HepG2 (cell line): ENCODE data around the gene IL1RAP. TPM values are rescaled to one million over a fixed set of nuclear protein-coding genes. Genes with fewer than 3 reads are reported as not detected.

Experiments
- ATAC-seq: fragments of 200-7000 bp; cut with Tn5 transposase; 3 replicates; pipeline ENCODE4 v1.9.1; 2020; ENCODE audit warnings: mild to moderate bottlenecking, moderate library complexity
- BruUV-seq: library from RNA; stranded (reverse); fragments of 400-500 nt; replicated peaks from 2 replicates; lab custom pipeline; 2021; lab: Mats Ljungman, UMichigan
- CTCF ChIA-PET: fragments of 300-600 bp; formaldehyde crosslinking; extraction: SDS; loops from one replicate; lab custom pipeline; 2021; ENCODE audit warnings: low total read pairs, inconsistent platforms, low intra/inter-chr PET ratio; lab: Yijun Ruan, JAX
- POLR2A ChIA-PET: fragments of 350-600 bp; sonication (Branson Sonifier 250); formaldehyde crosslinking; loops from one replicate; lab custom pipeline; 2020; ENCODE audit warnings: antibody characterized with exemption, inconsistent platforms; lab: Yijun Ruan, JAX
- DNase-seq: peaks from one replicate; pipeline ENCODE4 v3.0.0-alpha.2; 2015; ENCODE audit warnings: low spot score
- FAIRE-seq: peaks from 3 replicates; lab custom pipeline; 2011; peaks lifted over from hg19 to GRCh38; lab: Jason Lieb, UNC
- H2AFZ ChIP-seq: one replicate; pipeline ENCODE4 v1.6.1; 2011; ENCODE audit warnings: low read length, inconsistent platforms
- H3K27ac ChIP-seq: fragments of 300-600 bp; 3 replicates; pipeline ENCODE4 v1.8.0; 2011; ENCODE audit warnings: mixed run types, mild to moderate bottlenecking, mixed read lengths, low read length, inconsistent platforms; ENCODE audit not compliant: insufficient read depth; ENCODE audit errors: extremely low read length
- H3K27me3 ChIP-seq, 2 experiments: fragments of 200-600 bp in 1 of 2; 2 replicates in 1 of 2; 3 replicates in 1 of 2; pipeline versions ENCODE4 v1.6.0 to v1.8.0; 2011; ENCODE audit warnings: low read length in 2 of 2, mild to moderate bottlenecking in 2 of 2, moderate library complexity in 2 of 2, inconsistent platforms in 1 of 2; ENCODE audit not compliant: insufficient read depth in 2 of 2, control insufficient read depth in 1 of 2
- H3K36me3 ChIP-seq, 2 experiments: fragments of 200-600 bp in 1 of 2; replicated peaks in 1 of 2; 2 replicates in 1 of 2; 3 replicates in 1 of 2; pipeline versions ENCODE4 v1.5.1 to v1.8.0; 2011; ENCODE audit warnings: low read length in 2 of 2, inconsistent platforms in 1 of 2; ENCODE audit not compliant: insufficient read depth in 2 of 2, control insufficient read depth in 1 of 2
- H3K4me1 ChIP-seq: 2 replicates; pipeline ENCODE4 v1.5.1; 2012; ENCODE audit warnings: low read length, inconsistent platforms; ENCODE audit not compliant: insufficient read depth
- H3K4me2 ChIP-seq: 2 replicates; pipeline ENCODE4 v1.6.0; 2011; ENCODE audit warnings: low read depth, low read length, inconsistent platforms
- H3K4me3 ChIP-seq, 3 experiments: fragments of 200-600 bp in 1 of 3; sonication (generic), shearing (Covaris generic) in 1 of 3; replicated peaks in 1 of 3; 2 replicates each; pipeline ENCODE4 v1.5.1; 2011 to 2016; ENCODE audit warnings: low read length in 3 of 3, inconsistent platforms in 2 of 3, low read depth in 2 of 3, mild to moderate bottlenecking in 2 of 3, control low read depth in 1 of 3, mixed read lengths in 1 of 3; ENCODE audit not compliant: insufficient read depth in 1 of 3
- H3K79me2 ChIP-seq: one replicate; pipeline ENCODE4 v1.6.1; 2011; ENCODE audit warnings: low read length, inconsistent platforms; ENCODE audit not compliant: insufficient read depth
- H3K9ac ChIP-seq: 2 replicates; pipeline ENCODE4 v1.6.0; 2011; ENCODE audit warnings: mild to moderate bottlenecking, low read depth, low read length, inconsistent platforms; ENCODE audit not compliant: insufficient read depth
- H3K9me3 ChIP-seq: 2 replicates; pipeline ENCODE4 v1.5.1; 2012; ENCODE audit warnings: mild to moderate bottlenecking, low read length
- H4K20me1 ChIP-seq: 2 replicates; pipeline ENCODE4 v1.6.0; 2011; ENCODE audit warnings: inconsistent platforms, mild to moderate bottlenecking, low read length, moderate library complexity; ENCODE audit not compliant: insufficient read depth
- BHLHE40 ChIP-seq: IDR thresholded peaks from 2 replicates; pipeline ENCODE4 v1.6.1; 2011; ENCODE audit warnings: low read length, improper control_type of control experiment
- CBX2 ChIP-seq, 2 experiments: fragments of 200-600 bp in 1 of 2; sonication (generic); formaldehyde crosslinking in 1 of 2; IDR thresholded peaks; 2 replicates each; pipeline versions ENCODE4 v1.7.0 to v1.8.1; 2018 to 2022; ENCODE audit warnings: low read depth in 2 of 2, low read length in 1 of 2, mild to moderate bottlenecking in 1 of 2, missing genetic modification reagents in 1 of 2
- GFI1 ChIP-seq: sonication (generic); formaldehyde crosslinking; IDR thresholded peaks from 2 replicates; pipeline ENCODE4 v1.5.0; 2020; ENCODE audit warnings: missing genetic modification reagents, mild to moderate bottlenecking, borderline replicate concordance
- TCF7 ChIP-seq: sonication (generic); IDR thresholded peaks from 2 replicates; pipeline ENCODE4 v1.6.1; 2016; ENCODE audit warnings: antibody characterized with exemption, low read depth
- ZNF329 ChIP-seq: sonication (generic); formaldehyde crosslinking; IDR thresholded peaks from 2 replicates; pipeline ENCODE4 v1.9.0; 2021; ENCODE audit warnings: low read depth, mild to moderate bottlenecking, missing genetic modification reagents
- ZNF331 ChIP-seq: sonication (generic); formaldehyde crosslinking; IDR thresholded peaks from 2 replicates; pipeline ENCODE4 v1.4.0; 2020; ENCODE audit warnings: missing genetic modification reagents
- ZNF772 ChIP-seq: sonication (generic); formaldehyde crosslinking; IDR thresholded peaks from 2 replicates; pipeline ENCODE4 v1.5.0; 2020; ENCODE audit warnings: mild to moderate bottlenecking, missing genetic modification reagents
- ZNF839 ChIP-seq: sonication (generic); formaldehyde crosslinking; IDR thresholded peaks from 2 replicates; pipeline ENCODE4 v1.4.0; 2020; ENCODE audit warnings: missing genetic modification reagents, mild to moderate bottlenecking, borderline replicate concordance
- ZSCAN22 ChIP-seq: sonication (generic); formaldehyde crosslinking; IDR thresholded peaks from 2 replicates; pipeline ENCODE4 v1.4.0; 2020; ENCODE audit warnings: mild to moderate bottlenecking, missing genetic modification reagents
- WGBS: methylation state at CpG from one replicate; pipeline ENCODE4 v1.1.6; 2017; ENCODE audit warnings: low lambda C conversion rate; 5-methylcytosine and 5-hydroxymethylcytosine counted together
- in situ Hi-C: cut with HindIII; loops from 2 replicates; pipeline ENCODE4 v1.10.0; 2017; ENCODE audit warnings: low pct_unique_long_range_greater_than_20kb; ENCODE audit not compliant: extremely low pct_ligation_motif_present
- intact Hi-C: fragments of 100-400 bp; cut with micrococcal nuclease; formaldehyde crosslinking; loops from one replicate; pipeline ENCODE4 v1.10.0; 2022; ENCODE audit not compliant: unreplicated experiment
- polyA plus RNA-seq, 8 experiments: library from polyadenylated mRNA; depleted of rRNA in 3 of 8; stranded (reverse) in 7 of 8; unstranded in 1 of 8; fragments of >200 nt; fragmentation: Illumina TruSeq in 4 of 8; extraction: Trizol in 4 of 8; gene quantifications; 2 replicates each; pipeline versions ENCODE4 v1.2.1 to v1.2.3, GENCODE V29; 2011 to 2016; ENCODE audit warnings: low read depth in 4 of 8, missing spikeins in 1 of 8, mixed read lengths in 1 of 8; ENCODE audit not compliant: insufficient read depth in 1 of 8
- total RNA-seq, 5 experiments: library from RNA; depleted of rRNA; stranded (reverse); fragments of >200 nt; fragmentation: Illumina TruSeq; extraction: Trizol; gene quantifications; 2 replicates each; pipeline ENCODE4 v1.2.3, GENCODE V29; 2016; ENCODE audit warnings: low read depth in 1 of 5
- TF ChIP-seq, protein P1 (sequence below): conservative IDR thresholded peaks from 2 replicates; pipeline ENCODE4 v1.6.1; 2018; ENCODE audit warnings: missing genetic modification reagents
- TF ChIP-seq, protein P2 (sequence below): sonication (generic); formaldehyde crosslinking; IDR thresholded peaks from 2 replicates; pipeline ENCODE4 v1.4.0; 2020; ENCODE audit warnings: mild to moderate bottlenecking, missing genetic modification reagents
- TF ChIP-seq, protein P3 (sequence below): sonication (generic); formaldehyde crosslinking; conservative IDR thresholded peaks from 2 replicates; pipeline ENCODE4 v1.4.0; 2020; ENCODE audit warnings: missing genetic modification reagents
- TF ChIP-seq, protein P4 (sequence below): IDR thresholded peaks from 2 replicates; pipeline ENCODE4 v1.4.0; 2020; ENCODE audit warnings: mild to moderate bottlenecking, missing genetic modification reagents

Gene IL1RAP
- total and polyA plus RNA-seq, 2 of the 13 experiments (the other 11 are each of a cell fraction or from before 2014, with no cell fraction given), result 18.3 to 54.9 TPM

DNA sequence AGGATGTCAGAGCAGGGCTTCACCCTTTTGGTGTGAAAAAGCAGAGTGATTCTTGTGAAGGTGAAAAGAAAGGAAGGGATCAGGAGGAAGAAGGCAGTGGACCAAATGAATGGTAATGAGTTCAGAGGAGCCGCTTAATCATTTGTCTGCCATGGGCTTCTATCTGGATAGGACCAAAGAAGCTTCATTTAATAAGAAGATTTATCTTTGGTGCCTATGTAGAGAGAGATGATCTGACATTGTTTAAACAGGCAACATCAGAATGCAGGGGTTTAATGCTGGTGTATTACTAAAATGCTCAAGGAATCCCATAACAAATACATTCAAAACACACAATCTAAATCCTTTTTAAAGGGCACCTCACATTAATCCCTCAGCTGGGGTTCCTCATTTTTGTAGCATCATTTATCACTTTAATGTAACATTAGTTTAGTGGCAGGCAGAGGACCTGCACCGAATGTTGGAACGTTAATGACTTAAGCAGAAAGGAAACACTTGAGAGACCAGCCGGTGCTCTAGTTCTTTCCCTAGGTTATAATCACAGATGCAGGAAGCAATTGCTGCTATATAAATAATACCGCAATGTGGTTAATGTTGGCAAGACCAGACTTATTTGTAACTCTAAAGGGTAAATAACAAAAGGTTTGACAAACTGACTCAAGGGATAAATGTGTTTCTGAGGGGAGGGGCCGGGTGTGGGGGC lies 27.9 kb upstream of the IL1RAP start:
- no TSS peak for BruUV-seq
- ATAC-seq (no peak), FAIRE-seq (no peak), DNase-seq (no peak)
- no peaks in the 10 kb centered on the region for H3K27me3 ChIP-seq
- H3K9me3 ChIP-seq, result no peaks in the 10 kb centered on the region
- H3K4me2 ChIP-seq, result no peak overlapping the region
- no peak overlapping the region for H2AFZ ChIP-seq
- CTCF ChIA-PET, result no interaction called here
- in situ Hi-C loops, result no loop called here
- H3K4me1 ChIP-seq, result no peaks in the 10 kb centered on the region
- no peak overlapping the region for H3K27ac ChIP-seq
- no peaks in the 10 kb centered on the region for H3K79me2 ChIP-seq
- no peak overlapping the region for H3K9ac ChIP-seq
- intact Hi-C loops, result no loop called here
- H3K4me3 ChIP-seq, result no peak overlapping the region
- WGBS, result 26% methylated on average over 6 of the region's 6 CpGs
- POLR2A ChIA-PET, result no interaction called here
- no peaks in the 10 kb centered on the region for H4K20me1 ChIP-seq
- H3K36me3 ChIP-seq, result no peaks in the 10 kb centered on the region
- TF ChIP-seq ZNF772 (CRISPR knock-in tag) (no peak), BHLHE40 (no peak), ZNF331 (CRISPR knock-in tag) (no peak), GFI1 (no peak), ZNF329 (no peak), ZSCAN22 (CRISPR knock-in tag) (no peak), TCF7 (no peak), CBX2 (IDR thresholded peaks at IDR 0.05; ENCODE audit: low read depth, low read length) (no peak), CBX2 (CRISPR knock-in tag; IDR thresholded peaks at IDR 0.05; ENCODE audit: low read depth) (no peak), ZNF839 (CRISPR knock-in tag) (no peak)
- TF ChIP-seq, protein P1, sequence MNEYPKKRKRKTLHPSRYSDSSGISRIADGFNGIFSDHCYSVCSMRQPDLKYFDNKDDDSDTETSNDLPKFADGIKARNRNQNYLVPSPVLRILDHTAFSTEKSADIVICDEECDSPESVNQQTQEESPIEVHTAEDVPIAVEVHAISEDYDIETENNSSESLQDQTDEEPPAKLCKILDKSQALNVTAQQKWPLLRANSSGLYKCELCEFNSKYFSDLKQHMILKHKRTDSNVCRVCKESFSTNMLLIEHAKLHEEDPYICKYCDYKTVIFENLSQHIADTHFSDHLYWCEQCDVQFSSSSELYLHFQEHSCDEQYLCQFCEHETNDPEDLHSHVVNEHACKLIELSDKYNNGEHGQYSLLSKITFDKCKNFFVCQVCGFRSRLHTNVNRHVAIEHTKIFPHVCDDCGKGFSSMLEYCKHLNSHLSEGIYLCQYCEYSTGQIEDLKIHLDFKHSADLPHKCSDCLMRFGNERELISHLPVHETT, result no peak
- TF ChIP-seq, protein P2, sequence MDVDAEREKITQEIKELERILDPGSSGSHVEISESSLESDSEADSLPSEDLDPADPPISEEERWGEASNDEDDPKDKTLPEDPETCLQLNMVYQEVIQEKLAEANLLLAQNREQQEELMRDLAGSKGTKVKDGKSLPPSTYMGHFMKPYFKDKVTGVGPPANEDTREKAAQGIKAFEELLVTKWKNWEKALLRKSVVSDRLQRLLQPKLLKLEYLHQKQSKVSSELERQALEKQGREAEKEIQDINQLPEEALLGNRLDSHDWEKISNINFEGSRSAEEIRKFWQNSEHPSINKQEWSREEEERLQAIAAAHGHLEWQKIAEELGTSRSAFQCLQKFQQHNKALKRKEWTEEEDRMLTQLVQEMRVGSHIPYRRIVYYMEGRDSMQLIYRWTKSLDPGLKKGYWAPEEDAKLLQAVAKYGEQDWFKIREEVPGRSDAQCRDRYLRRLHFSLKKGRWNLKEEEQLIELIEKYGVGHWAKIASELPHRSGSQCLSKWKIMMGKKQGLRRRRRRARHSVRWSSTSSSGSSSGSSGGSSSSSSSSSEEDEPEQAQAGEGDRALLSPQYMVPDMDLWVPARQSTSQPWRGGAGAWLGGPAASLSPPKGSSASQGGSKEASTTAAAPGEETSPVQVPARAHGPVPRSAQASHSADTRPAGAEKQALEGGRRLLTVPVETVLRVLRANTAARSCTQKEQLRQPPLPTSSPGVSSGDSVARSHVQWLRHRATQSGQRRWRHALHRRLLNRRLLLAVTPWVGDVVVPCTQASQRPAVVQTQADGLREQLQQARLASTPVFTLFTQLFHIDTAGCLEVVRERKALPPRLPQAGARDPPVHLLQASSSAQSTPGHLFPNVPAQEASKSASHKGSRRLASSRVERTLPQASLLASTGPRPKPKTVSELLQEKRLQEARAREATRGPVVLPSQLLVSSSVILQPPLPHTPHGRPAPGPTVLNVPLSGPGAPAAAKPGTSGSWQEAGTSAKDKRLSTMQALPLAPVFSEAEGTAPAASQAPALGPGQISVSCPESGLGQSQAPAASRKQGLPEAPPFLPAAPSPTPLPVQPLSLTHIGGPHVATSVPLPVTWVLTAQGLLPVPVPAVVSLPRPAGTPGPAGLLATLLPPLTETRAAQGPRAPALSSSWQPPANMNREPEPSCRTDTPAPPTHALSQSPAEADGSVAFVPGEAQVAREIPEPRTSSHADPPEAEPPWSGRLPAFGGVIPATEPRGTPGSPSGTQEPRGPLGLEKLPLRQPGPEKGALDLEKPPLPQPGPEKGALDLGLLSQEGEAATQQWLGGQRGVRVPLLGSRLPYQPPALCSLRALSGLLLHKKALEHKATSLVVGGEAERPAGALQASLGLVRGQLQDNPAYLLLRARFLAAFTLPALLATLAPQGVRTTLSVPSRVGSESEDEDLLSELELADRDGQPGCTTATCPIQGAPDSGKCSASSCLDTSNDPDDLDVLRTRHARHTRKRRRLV, result no peak
- TF ChIP-seq, protein P3, sequence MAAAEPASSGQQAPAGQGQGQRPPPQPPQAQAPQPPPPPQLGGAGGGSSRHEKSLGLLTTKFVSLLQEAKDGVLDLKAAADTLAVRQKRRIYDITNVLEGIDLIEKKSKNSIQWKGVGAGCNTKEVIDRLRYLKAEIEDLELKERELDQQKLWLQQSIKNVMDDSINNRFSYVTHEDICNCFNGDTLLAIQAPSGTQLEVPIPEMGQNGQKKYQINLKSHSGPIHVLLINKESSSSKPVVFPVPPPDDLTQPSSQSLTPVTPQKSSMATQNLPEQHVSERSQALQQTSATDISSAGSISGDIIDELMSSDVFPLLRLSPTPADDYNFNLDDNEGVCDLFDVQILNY (CRISPR knock-in tag), result no peak
- TF ChIP-seq, protein P4, sequence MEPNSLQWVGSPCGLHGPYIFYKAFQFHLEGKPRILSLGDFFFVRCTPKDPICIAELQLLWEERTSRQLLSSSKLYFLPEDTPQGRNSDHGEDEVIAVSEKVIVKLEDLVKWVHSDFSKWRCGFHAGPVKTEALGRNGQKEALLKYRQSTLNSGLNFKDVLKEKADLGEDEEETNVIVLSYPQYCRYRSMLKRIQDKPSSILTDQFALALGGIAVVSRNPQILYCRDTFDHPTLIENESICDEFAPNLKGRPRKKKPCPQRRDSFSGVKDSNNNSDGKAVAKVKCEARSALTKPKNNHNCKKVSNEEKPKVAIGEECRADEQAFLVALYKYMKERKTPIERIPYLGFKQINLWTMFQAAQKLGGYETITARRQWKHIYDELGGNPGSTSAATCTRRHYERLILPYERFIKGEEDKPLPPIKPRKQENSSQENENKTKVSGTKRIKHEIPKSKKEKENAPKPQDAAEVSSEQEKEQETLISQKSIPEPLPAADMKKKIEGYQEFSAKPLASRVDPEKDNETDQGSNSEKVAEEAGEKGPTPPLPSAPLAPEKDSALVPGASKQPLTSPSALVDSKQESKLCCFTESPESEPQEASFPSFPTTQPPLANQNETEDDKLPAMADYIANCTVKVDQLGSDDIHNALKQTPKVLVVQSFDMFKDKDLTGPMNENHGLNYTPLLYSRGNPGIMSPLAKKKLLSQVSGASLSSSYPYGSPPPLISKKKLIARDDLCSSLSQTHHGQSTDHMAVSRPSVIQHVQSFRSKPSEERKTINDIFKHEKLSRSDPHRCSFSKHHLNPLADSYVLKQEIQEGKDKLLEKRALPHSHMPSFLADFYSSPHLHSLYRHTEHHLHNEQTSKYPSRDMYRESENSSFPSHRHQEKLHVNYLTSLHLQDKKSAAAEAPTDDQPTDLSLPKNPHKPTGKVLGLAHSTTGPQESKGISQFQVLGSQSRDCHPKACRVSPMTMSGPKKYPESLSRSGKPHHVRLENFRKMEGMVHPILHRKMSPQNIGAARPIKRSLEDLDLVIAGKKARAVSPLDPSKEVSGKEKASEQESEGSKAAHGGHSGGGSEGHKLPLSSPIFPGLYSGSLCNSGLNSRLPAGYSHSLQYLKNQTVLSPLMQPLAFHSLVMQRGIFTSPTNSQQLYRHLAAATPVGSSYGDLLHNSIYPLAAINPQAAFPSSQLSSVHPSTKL (CRISPR knock-in tag), result no peak
